Neural crest cell (in vitro differentiated cells): ENCODE results near the gene LHFPL3. TPM values are rescaled to one million over a fixed set of nuclear protein-coding genes. Genes with fewer than 3 reads are reported as not detected.

ENCODE experiments used
- DNase-seq: peaks from one replicate; pipeline ENCODE4 v3.0.0; 2021; ENCODE audit warnings: low read depth, mixed read lengths, low spot score
- H3K27ac Mint-ChIP-seq: one replicate; pipeline ENCODE4 v1.8.0; 2021; ENCODE audit warnings: mild to moderate bottlenecking, mixed read lengths; ENCODE audit not compliant: unreplicated experiment
- H3K27me3 Mint-ChIP-seq: 2 replicates; pipeline ENCODE4 v1.8.0; 2021; ENCODE audit warnings: low read depth, mild to moderate bottlenecking, mixed read lengths
- H3K36me3 Mint-ChIP-seq: 2 replicates; pipeline ENCODE4 v1.8.0; 2021; ENCODE audit warnings: low read depth, mild to moderate bottlenecking, mixed read lengths
- H3K4me1 Mint-ChIP-seq: 2 replicates; pipeline ENCODE4 v1.8.0; 2021; ENCODE audit warnings: mixed read lengths
- H3K4me3 Mint-ChIP-seq: one replicate; pipeline ENCODE4 v1.8.0; 2021; ENCODE audit warnings: mild to moderate bottlenecking, mixed read lengths
- H3K9me3 Mint-ChIP-seq: 2 replicates; pipeline ENCODE4 v1.8.0; 2021; ENCODE audit warnings: mixed read lengths
- CTCF ChIP-seq: fragments of 200-600 bp; sonication (generic); conservative IDR thresholded peaks from 2 replicates; pipeline ENCODE4 v1.5.0; 2021; ENCODE audit warnings: antibody characterized with exemption, mild to moderate bottlenecking
- total RNA-seq: library from RNA; stranded (reverse); gene quantifications from 2 replicates; pipeline ENCODE4 v1.2.1, GENCODE V29; 2021

The LHFPL3 gene
- total RNA-seq, 1 donor from 2014 or later = not detected

- no peaks in the 10 kb centered on the region for H3K36me3 Mint-ChIP-seq
- DNase-seq = no peak
- H3K9me3 Mint-ChIP-seq = peaks cover 3% of the 10 kb centered on the region
- H3K4me1 Mint-ChIP-seq = peaks cover 12% of the 10 kb centered on the region
- H3K27me3 Mint-ChIP-seq = no peaks in the 10 kb centered on the region
- TF ChIP-seq CTCF = no peak
- H3K27ac Mint-ChIP-seq = no peak overlapping the region
- H3K4me3 Mint-ChIP-seq = no peak overlapping the region
These were observed 471.9 kb downstream of the LHFPL3 start for GRCh38 chr7:104800307-104800706.

- no peak for TF ChIP-seq CTCF
- Mint-ChIP-seq H3K27ac (peak overlapping the region; percentile 22), H3K9me3 (peaks cover 3% of the 10 kb centered on the region), H3K36me3 (no peaks in the 10 kb centered on the region), H3K27me3 (no peaks in the 10 kb centered on the region), H3K4me3 (no peak overlapping the region), H3K4me1 (peaks cover 12% of the 10 kb centered on the region)
- DNase-seq = no peak
These were observed 472.6 kb downstream of the LHFPL3 start for GRCh38 chr7:104801022-104801421.

- no peak for DNase-seq
- H3K4me1 Mint-ChIP-seq = peaks cover 22% of the 10 kb centered on the region
- H3K27me3 Mint-ChIP-seq = no peaks in the 10 kb centered on the region
- H3K9me3 Mint-ChIP-seq = peaks cover 3% of the 10 kb centered on the region
- no peak overlapping the region for H3K4me3 Mint-ChIP-seq
- H3K36me3 Mint-ChIP-seq = no peaks in the 10 kb centered on the region
- TF ChIP-seq CTCF = no peak
- no peak overlapping the region for H3K27ac Mint-ChIP-seq
These were observed 475.5 kb downstream of the LHFPL3 start for GRCh38 chr7:104803931-104804330.

GRCh38 chr7:104804696-104805095, 476.3 kb downstream of the LHFPL3 start:
- Mint-ChIP-seq H3K4me1 (peaks cover 22% of the 10 kb centered on the region), H3K4me3 (no peak overlapping the region), H3K36me3 (no peaks in the 10 kb centered on the region), H3K27ac (no peak overlapping the region), H3K9me3 (peaks cover 3% of the 10 kb centered on the region), H3K27me3 (no peaks in the 10 kb centered on the region)
- TF ChIP-seq CTCF = no peak
- DNase-seq = no peak

DNA sequence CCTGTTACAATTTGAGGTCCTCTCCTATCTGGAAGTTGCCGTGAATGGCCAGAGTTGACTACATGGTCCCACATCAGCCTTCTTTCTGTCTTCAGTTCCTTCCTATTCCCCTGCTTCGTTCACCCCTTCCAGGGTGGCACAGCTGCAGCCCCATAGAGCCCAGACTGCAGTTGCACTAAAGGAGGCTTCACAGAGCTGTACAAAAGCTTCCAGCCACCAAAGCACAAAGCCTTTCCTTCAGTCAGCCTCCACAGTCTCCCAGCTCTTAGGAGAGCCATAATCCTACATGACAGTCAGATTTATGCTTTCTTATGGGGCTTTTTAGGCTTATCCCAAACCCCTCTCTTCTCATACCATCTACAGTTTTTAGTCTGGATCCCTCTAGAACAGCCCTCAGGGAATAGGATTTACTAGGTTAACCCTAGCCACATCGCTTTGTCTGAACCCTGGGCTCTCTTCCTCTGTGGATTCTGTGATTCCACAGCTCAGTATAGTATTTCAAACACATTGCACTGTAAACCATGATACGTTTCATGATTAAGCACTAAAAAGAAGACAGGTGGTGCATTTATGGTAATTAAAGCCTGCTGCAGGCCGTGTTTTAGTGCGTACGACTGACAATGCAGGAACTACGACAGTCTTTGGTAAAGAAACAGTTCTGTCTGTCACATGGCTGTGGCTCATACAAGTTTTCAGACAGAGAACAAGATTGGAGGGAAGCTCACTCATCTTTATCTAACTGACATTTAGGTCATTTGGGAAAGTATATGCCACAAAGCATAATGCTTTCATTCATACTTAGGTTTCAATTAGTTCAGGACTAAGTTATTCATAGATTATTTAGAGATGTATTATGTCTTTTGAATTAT, 477.3 kb downstream of the LHFPL3 start:
- Mint-ChIP-seq H3K27me3 (peaks cover 3% of the 10 kb centered on the region), H3K36me3 (no peaks in the 10 kb centered on the region), H3K27ac (no peak overlapping the region), H3K9me3 (peaks cover 3% of the 10 kb centered on the region), H3K4me1 (peaks cover 22% of the 10 kb centered on the region), H3K4me3 (no peak overlapping the region)
- TF ChIP-seq CTCF = no peak
- no peak for DNase-seq
